OCI-LY7 (cell line): ENCODE measurements around the gene CMTR2.

ENCODE experiments used
- EZH2phosphoT487 ChIP-seq: fragments of 200-600 bp; sonication (generic); IDR thresholded peaks from 2 replicates; pipeline ENCODE4 v1.6.1; 2018; ENCODE audit warnings: low read depth, borderline replicate concordance, mild to moderate bottlenecking, mixed run types, antibody characterized with exemption, low read length, moderate library complexity, mixed read lengths
- TF ChIP-seq, protein P1 (sequence below): fragments of 200-600 bp; sonication (generic); conservative IDR thresholded peaks from 2 replicates; pipeline ENCODE4 v1.5.1; 2014; ENCODE audit warnings: mild to moderate bottlenecking, antibody characterized with exemption, low read length, moderate library complexity, mixed read lengths

DNA sequence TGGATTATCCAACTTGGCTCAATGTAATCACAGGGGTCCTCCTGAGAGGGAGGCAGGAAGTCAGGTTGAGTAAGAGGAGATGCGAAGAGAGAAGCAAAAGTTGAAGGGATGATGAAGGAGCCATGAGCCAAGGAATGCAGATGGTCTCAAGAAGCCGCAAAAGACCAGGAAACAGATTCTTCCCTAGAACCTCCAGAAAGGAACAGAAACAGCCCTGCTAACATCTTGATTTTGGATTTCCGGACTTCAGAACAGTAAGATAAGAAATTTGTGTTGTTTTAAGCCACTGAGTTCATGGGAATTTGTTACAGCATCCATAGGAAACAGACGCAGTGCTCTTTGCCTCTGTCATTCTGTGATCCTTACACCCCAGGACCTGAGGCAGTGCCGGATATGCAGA, 26.8 kb downstream of the CMTR2 start:
- TF ChIP-seq, protein P1, sequence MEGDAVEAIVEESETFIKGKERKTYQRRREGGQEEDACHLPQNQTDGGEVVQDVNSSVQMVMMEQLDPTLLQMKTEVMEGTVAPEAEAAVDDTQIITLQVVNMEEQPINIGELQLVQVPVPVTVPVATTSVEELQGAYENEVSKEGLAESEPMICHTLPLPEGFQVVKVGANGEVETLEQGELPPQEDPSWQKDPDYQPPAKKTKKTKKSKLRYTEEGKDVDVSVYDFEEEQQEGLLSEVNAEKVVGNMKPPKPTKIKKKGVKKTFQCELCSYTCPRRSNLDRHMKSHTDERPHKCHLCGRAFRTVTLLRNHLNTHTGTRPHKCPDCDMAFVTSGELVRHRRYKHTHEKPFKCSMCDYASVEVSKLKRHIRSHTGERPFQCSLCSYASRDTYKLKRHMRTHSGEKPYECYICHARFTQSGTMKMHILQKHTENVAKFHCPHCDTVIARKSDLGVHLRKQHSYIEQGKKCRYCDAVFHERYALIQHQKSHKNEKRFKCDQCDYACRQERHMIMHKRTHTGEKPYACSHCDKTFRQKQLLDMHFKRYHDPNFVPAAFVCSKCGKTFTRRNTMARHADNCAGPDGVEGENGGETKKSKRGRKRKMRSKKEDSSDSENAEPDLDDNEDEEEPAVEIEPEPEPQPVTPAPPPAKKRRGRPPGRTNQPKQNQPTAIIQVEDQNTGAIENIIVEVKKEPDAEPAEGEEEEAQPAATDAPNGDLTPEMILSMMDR = no peak
- TF ChIP-seq EZH2phosphoT487 = no peak
